ENCODE results near the gene LRRC14B. TPM values are rescaled to one million over a fixed set of nuclear protein-coding genes. Genes with fewer than 3 reads are reported as not detected.
"Not testable (repeated sequence)": the region's sequence is repeated elsewhere in the genome, so short reads cannot be mapped to it uniquely, and the experiment has no call there.

The LRRC14B gene
- total RNA-seq, 4 donors from 2014 or later, result not detected

GRCh38 chr5:225334-225733, 34.0 kb downstream of the LRRC14B start:
- TF ChIP-seq POLR2A (IDR thresholded peaks at IDR 0.05) (no peak), POLR2AphosphoS5 (IDR thresholded peaks at IDR 0.05) (no peak), CTCF (IDR thresholded peaks at IDR 0.05) (no peak), EP300 (IDR thresholded peaks at IDR 0.05) (no peak)
- H3K4me3 ChIP-seq, result no peak overlapping the region
- H3K4me1 ChIP-seq, result peaks cover 19% of the 10 kb centered on the region
- no peaks in the 10 kb centered on the region for H3K27me3 ChIP-seq
- peaks cover 63% of the 10 kb centered on the region for H3K36me3 ChIP-seq
- H3K9me3 ChIP-seq, result no peaks in the 10 kb centered on the region
- no peak for DNase-seq (ENCODE audit: low spot score in 2 of 2)
- 94% methylated on average over 14 of the region's 14 CpGs for WGBS
- no peak overlapping the region for H3K27ac ChIP-seq

GRCh38 chr5:227375-227774, 36.1 kb downstream of the LRRC14B start:
- H3K36me3 ChIP-seq, result peaks cover 83% of the 10 kb centered on the region
- not testable (repeated sequence) for H3K27me3 ChIP-seq; H3K4me3 ChIP-seq; H3K9me3 ChIP-seq; H3K27ac ChIP-seq; H3K4me1 ChIP-seq; DNase-seq (ENCODE audit: low spot score in 2 of 2)
- WGBS, result 91% methylated on average over 9 of the region's 17 CpGs

GRCh38 chr5:228886-229285, 37.6 kb downstream of the LRRC14B start:
- no peak for TF ChIP-seq EP300 (IDR thresholded peaks at IDR 0.05)
- no peak for TF ChIP-seq POLR2AphosphoS5 (IDR thresholded peaks at IDR 0.05)
- TF ChIP-seq CTCF (IDR thresholded peaks at IDR 0.05), result no peak
- no peak for TF ChIP-seq POLR2A (IDR thresholded peaks at IDR 0.05)
- DNase-seq (ENCODE audit: low spot score in 2 of 2), result no peak
- 87% methylated on average over 3 of the region's 3 CpGs for WGBS
- H3K9me3 ChIP-seq, result no peaks in the 10 kb centered on the region
- H3K27me3 ChIP-seq, result no peaks in the 10 kb centered on the region
- H3K27ac ChIP-seq, result no peak overlapping the region
- no peak overlapping the region for H3K4me3 ChIP-seq
- H3K4me1 ChIP-seq, result no peaks in the 10 kb centered on the region
- H3K36me3 ChIP-seq, result peaks cover 97% of the 10 kb centered on the region

- Histone ChIP-seq H3K36me3 (peaks cover 97% of the 10 kb centered on the region), H3K4me1 (no peaks in the 10 kb centered on the region), H3K27ac (no peak overlapping the region), H3K9me3 (no peaks in the 10 kb centered on the region), H3K4me3 (no peak overlapping the region), H3K27me3 (no peaks in the 10 kb centered on the region)
- WGBS, result 97% methylated on average over 14 of the region's 14 CpGs
- TF ChIP-seq CTCF (IDR thresholded peaks at IDR 0.05), result no peak
- DNase-seq (ENCODE audit: low spot score in 2 of 2), result no peak
Observed at GRCh38 chr5:230711-231110, 39.4 kb downstream of the LRRC14B start.

- TF ChIP-seq POLR2A (IDR thresholded peaks at IDR 0.05), result no peak
- no peak for TF ChIP-seq EP300 (IDR thresholded peaks at IDR 0.05)
- TF ChIP-seq POLR2AphosphoS5 (IDR thresholded peaks at IDR 0.05), result no peak
- TF ChIP-seq CTCF (IDR thresholded peaks at IDR 0.05), result no peak
- Histone ChIP-seq H3K36me3 (peaks cover 97% of the 10 kb centered on the region), H3K4me3 (no peak overlapping the region), H3K27ac (no peak overlapping the region), H3K27me3 (no peaks in the 10 kb centered on the region), H3K9me3 (no peaks in the 10 kb centered on the region), H3K4me1 (no peaks in the 10 kb centered on the region)
- WGBS, result 89% methylated on average over 13 of the region's 13 CpGs
- DNase-seq (ENCODE audit: low spot score in 2 of 2), result no peak
Observed at GRCh38 chr5:231661-232060, 40.4 kb downstream of the LRRC14B start.

GRCh38 chr5:233426-233825, 42.1 kb downstream of the LRRC14B start:
- H3K4me3 ChIP-seq; DNase-seq (ENCODE audit: low spot score in 2 of 2); H3K27ac ChIP-seq; H3K9me3 ChIP-seq; H3K4me1 ChIP-seq; H3K27me3 ChIP-seq: not testable (repeated sequence)
- WGBS, result 93% methylated on average over 20 of the region's 20 CpGs
- peaks cover 94% of the 10 kb centered on the region for H3K36me3 ChIP-seq

Measured in suprapubic skin (tissue), 4 donors.